GM12874 (cell line): ENCODE measurements around the gene ICA1.

Source experiments
- CTCF ChIP-seq: IDR thresholded peaks from 2 replicates; pipeline ENCODE4 v1.5.1; 2011; ENCODE audit warnings: low read depth, mild to moderate bottlenecking, control low read depth, low read length, moderate library complexity; ENCODE audit not compliant: insufficient read depth

Gene ICA1

GRCh38 chr7:8117195-8117594, 144.8 kb downstream of the ICA1 start:
- no peak for TF ChIP-seq CTCF

- no peak for TF ChIP-seq CTCF
These were observed 146.2 kb downstream of the ICA1 start for GRCh38 chr7:8115547-8116402.

GRCh38 chr7:8114175-8114574, 147.8 kb downstream of the ICA1 start:
- no peak for TF ChIP-seq CTCF

- TF ChIP-seq CTCF, result no peak
These were observed 148.8 kb downstream of the ICA1 start for GRCh38 chr7:8113184-8113583.

GRCh38 chr7:8112685-8113084, 149.3 kb downstream of the ICA1 start:
- no peak for TF ChIP-seq CTCF

- no peak for TF ChIP-seq CTCF
These were observed 150.5 kb downstream of the ICA1 start for GRCh38 chr7:8111282-8111960.

GRCh38 chr7:8109196-8110022, 152.6 kb downstream of the ICA1 start:
- TF ChIP-seq CTCF, result no peak
